Eye (tissue), 1 donor: ENCODE results near the gene VAPA.

ENCODE experiments used
- DNase-seq: peaks from one replicate; pipeline ENCODE4 v3.0.0-alpha.2; 2015

The VAPA gene

GRCh38 chr18:9984080-9984479 lies 70.3 kb downstream of the VAPA start:
- DNase-seq = no peak

- DNase-seq = no peak
Observed at GRCh38 chr18:9985641-9986040, 71.8 kb downstream of the VAPA start.

GRCh38 chr18:9986156-9986930 lies 72.5 kb downstream of the VAPA start:
- DNase-seq = no peak

- DNase-seq = no peak
Observed at GRCh38 chr18:9987345-9987744, 73.5 kb downstream of the VAPA start.

- DNase-seq = no peak
Observed at GRCh38 chr18:9987931-9988330, 74.1 kb downstream of the VAPA start.

- DNase-seq = no peak
Observed at GRCh38 chr18:9988665-9989064, 74.8 kb downstream of the VAPA start.

GRCh38 chr18:9989481-9989880 lies 75.7 kb downstream of the VAPA start:
- DNase-seq = no peak

- no peak for DNase-seq
Observed at GRCh38 chr18:9991011-9992000, 77.5 kb downstream of the VAPA start.

GRCh38 chr18:9992300-9992972 lies 78.6 kb downstream of the VAPA start:
- DNase-seq = no peak

- no peak for DNase-seq
Observed at GRCh38 chr18:9992973-9993520, 79.2 kb downstream of the VAPA start.

GRCh38 chr18:9993521-9994025 lies 79.8 kb downstream of the VAPA start:
- no peak for DNase-seq

GRCh38 chr18:9994026-9994570 lies 80.3 kb downstream of the VAPA start:
- no peak for DNase-seq

- no peak for DNase-seq
Observed at GRCh38 chr18:9994701-9995235, 81.0 kb downstream of the VAPA start.

- no peak for DNase-seq
Observed at GRCh38 chr18:9995631-9996030, 81.8 kb downstream of the VAPA start.

GRCh38 chr18:9996094-9996493 lies 82.3 kb downstream of the VAPA start:
- no peak for DNase-seq

- no peak for DNase-seq
Observed at GRCh38 chr18:9997711-9998110, 83.9 kb downstream of the VAPA start.

GRCh38 chr18:9998330-9998729 lies 84.5 kb downstream of the VAPA start:
- DNase-seq = no peak

GRCh38 chr18:10002280-10002679 lies 88.5 kb downstream of the VAPA start:
- DNase-seq = no peak

GRCh38 chr18:10003281-10003680 lies 89.5 kb downstream of the VAPA start:
- no peak for DNase-seq

- DNase-seq = no peak
Observed at GRCh38 chr18:10003866-10004265, 90.0 kb downstream of the VAPA start.

GRCh38 chr18:10006311-10006893 lies 92.6 kb downstream of the VAPA start:
- peak; percentile 48 for DNase-seq
